ENCODE results near the gene CSE1L. TPM values are rescaled to one million over a fixed set of nuclear protein-coding genes. Genes with fewer than 3 reads are reported as not detected.

CSE1L gene
- total RNA-seq, 1 experiment from 2014 or later = 246 TPM

GRCh38 chr20:49112596-49113274 is 66.6 kb downstream of the CSE1L start:
- Mint-ChIP-seq H3K27me3 (ENCODE audit: low read depth) (no peaks in the 10 kb centered on the region), H3K4me3 (no peak overlapping the region)
- TF ChIP-seq, protein P1, sequence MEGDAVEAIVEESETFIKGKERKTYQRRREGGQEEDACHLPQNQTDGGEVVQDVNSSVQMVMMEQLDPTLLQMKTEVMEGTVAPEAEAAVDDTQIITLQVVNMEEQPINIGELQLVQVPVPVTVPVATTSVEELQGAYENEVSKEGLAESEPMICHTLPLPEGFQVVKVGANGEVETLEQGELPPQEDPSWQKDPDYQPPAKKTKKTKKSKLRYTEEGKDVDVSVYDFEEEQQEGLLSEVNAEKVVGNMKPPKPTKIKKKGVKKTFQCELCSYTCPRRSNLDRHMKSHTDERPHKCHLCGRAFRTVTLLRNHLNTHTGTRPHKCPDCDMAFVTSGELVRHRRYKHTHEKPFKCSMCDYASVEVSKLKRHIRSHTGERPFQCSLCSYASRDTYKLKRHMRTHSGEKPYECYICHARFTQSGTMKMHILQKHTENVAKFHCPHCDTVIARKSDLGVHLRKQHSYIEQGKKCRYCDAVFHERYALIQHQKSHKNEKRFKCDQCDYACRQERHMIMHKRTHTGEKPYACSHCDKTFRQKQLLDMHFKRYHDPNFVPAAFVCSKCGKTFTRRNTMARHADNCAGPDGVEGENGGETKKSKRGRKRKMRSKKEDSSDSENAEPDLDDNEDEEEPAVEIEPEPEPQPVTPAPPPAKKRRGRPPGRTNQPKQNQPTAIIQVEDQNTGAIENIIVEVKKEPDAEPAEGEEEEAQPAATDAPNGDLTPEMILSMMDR (conservative IDR thresholded peaks at IDR 0.05) = no peak

More at GRCh38 chr20:49112596-49113274, 66.6 kb downstream of the CSE1L start:
- Histone ChIP-seq H4K91ac (ENCODE audit: insufficient read length, low read depth, low read length) (no peak overlapping the region), H3K4me1 (ENCODE audit: insufficient read depth, low read length) (no peaks in the 10 kb centered on the region), H3K79me2 (ENCODE audit: insufficient read depth, low read length) (no peaks in the 10 kb centered on the region), H4K8ac (replicated peaks; ENCODE audit: insufficient read length, low read depth, low read length) (no peak overlapping the region), H3K4ac (ENCODE audit: low read depth, low read length) (no peak overlapping the region), H4K20me1 (ENCODE audit: control insufficient read depth, insufficient read depth, insufficient read length) (no peaks in the 10 kb centered on the region), H3K79me1 (ENCODE audit: insufficient read depth, low read depth, low read length, poor library complexity, severe bottlenecking) (no peaks in the 10 kb centered on the region), H3K23ac (ENCODE audit: insufficient read length, low read depth, low read length) (no peak overlapping the region), H2BK15ac (ENCODE audit: low read depth, low read length) (no peak overlapping the region), H4K5ac (ENCODE audit: insufficient read length, low read depth, low read length) (no peak overlapping the region), H2AK5ac (ENCODE audit: insufficient read length, low read length) (no peak overlapping the region), H3T11ph (ENCODE audit: low read length) (no peak overlapping the region), H3K14ac (ENCODE audit: insufficient read depth, low read length) (no peak overlapping the region), H3K18ac (ENCODE audit: insufficient read length, low read depth, low read length) (no peak overlapping the region), H2AFZ (ENCODE audit: low read length) (no peak overlapping the region), H2BK20ac (ENCODE audit: low read depth, low read length, poor library complexity, severe bottlenecking) (no peak overlapping the region), H3K27ac (ENCODE audit: insufficient read length, low read depth, low read length) (no peak overlapping the region), H3K9me3 (ENCODE audit: control insufficient read depth, low read depth, low read length) (no peaks in the 10 kb centered on the region), H3K23me2 (ENCODE audit: insufficient read length, low read depth, low read length, poor library complexity, severe bottlenecking) (no peaks in the 10 kb centered on the region), H3K9ac (ENCODE audit: extremely low read depth, insufficient read length, low read length) (no peak overlapping the region), H3K4me2 (ENCODE audit: insufficient read depth, insufficient read length, low read length) (no peak overlapping the region), H2BK5ac (ENCODE audit: insufficient read length, low read length) (no peak overlapping the region), H3K56ac (ENCODE audit: insufficient read length, low read depth, low read length) (no peak overlapping the region), H2BK12ac (ENCODE audit: insufficient read length, low read depth, low read length) (no peak overlapping the region), H2BK120ac (ENCODE audit: low read depth, low read length, poor library complexity, severe bottlenecking) (no peak overlapping the region), H3K27me3 (ENCODE audit: insufficient read depth, low read length) (no peaks in the 10 kb centered on the region)
- DNase-seq = no peak
- Mint-ChIP-seq H3K36me3 (ENCODE audit: insufficient read depth in 1 of 3, low read depth in 3 of 3) (peaks cover 31 to 57% (median 56%) of the 10 kb centered on the region in 3 experiments; a peak in 6 of 7 replicates), H3K27ac (peak overlapping the region; percentile 2 to 52 (median 19); a peak in 5 of 7 replicates), H3K9me3 (no peaks in the 10 kb centered on the region), H3K4me1 (no peaks in the 10 kb centered on the region)
- WGBS (ENCODE audit: extremely low coverage, insufficient read length, low lambda C conversion rate) = no CpG with 5 or more reads among the region's 15 CpGs

Data from H9 (cell line).